Lower leg skin (tissue), 3 donors: ENCODE measurements around the gene OR52R1.

Source experiments
- POLR2A ChIP-seq, 2 donors: fragments of 450-650 bp; IDR thresholded peaks; one replicate each; pipeline ENCODE4 v1.6.1; 2016 to 2017; ENCODE audit warnings: antibody characterized with exemption in 2 of 2, mild to moderate bottlenecking in 1 of 2, moderate library complexity in 1 of 2
- TF ChIP-seq, protein P1 (sequence below), 3 donors: fragments of 450-650 bp; IDR thresholded peaks; one replicate each; pipeline ENCODE4 v1.5.1; 2016; ENCODE audit warnings: antibody characterized with exemption in 3 of 3, mild to moderate bottlenecking in 3 of 3, moderate library complexity in 2 of 3

DNA sequence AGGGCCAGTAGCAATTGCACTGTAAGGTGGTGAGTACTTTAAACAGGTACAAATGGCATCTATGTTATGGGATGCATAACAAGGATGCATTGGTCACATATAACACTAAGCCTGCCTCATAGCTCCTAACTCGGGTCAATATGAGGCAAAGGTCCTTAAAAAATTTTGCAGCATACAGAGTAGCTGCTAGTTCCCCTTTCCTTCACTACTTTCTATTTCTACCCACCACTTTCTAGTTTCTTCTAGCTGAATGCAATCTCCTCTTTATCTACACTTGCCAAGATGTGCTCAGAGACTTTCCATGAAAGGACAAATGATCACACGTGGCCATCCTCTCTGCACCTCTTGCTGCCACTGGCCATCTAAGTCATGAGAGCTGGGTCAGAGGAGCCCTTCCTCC, 26.7 kb upstream of the OR52R1 start:
- TF ChIP-seq, protein P1, sequence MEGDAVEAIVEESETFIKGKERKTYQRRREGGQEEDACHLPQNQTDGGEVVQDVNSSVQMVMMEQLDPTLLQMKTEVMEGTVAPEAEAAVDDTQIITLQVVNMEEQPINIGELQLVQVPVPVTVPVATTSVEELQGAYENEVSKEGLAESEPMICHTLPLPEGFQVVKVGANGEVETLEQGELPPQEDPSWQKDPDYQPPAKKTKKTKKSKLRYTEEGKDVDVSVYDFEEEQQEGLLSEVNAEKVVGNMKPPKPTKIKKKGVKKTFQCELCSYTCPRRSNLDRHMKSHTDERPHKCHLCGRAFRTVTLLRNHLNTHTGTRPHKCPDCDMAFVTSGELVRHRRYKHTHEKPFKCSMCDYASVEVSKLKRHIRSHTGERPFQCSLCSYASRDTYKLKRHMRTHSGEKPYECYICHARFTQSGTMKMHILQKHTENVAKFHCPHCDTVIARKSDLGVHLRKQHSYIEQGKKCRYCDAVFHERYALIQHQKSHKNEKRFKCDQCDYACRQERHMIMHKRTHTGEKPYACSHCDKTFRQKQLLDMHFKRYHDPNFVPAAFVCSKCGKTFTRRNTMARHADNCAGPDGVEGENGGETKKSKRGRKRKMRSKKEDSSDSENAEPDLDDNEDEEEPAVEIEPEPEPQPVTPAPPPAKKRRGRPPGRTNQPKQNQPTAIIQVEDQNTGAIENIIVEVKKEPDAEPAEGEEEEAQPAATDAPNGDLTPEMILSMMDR (IDR thresholded peaks at IDR 0.05): no peak
- TF ChIP-seq POLR2A (IDR thresholded peaks at IDR 0.05): no peak
